ENCODE measurements around the gene SETD2.

The SETD2 gene

DNA sequence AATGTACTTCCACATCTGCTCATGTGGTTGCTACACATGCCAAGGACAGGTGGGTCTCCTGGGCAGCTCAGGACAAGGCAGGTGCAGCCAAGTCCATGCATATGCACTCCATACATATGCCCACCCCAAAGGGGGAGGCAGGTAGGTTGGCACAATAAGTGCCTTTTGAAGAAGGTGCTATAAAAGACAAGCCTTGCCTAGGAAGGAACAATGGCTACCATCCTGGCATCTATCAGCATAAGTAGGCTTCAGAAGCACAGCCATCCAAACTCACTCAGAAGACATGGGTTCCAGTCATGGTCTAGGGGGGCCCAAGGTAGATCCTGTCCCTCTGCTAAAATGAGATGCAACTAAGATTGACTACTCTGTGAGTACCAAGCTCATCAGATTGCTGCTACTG is 149.9 kb downstream of the SETD2 start:
- peaks cover 7 to 58% (median 11%) of the 10 kb centered on the region in 4 experiments for H3K36me3 ChIP-seq (ENCODE audit: control insufficient read depth in 4 of 4, insufficient read depth in 4 of 4, low read length in 3 of 4)
- no peak overlapping the region for H3K27ac ChIP-seq (ENCODE audit: insufficient read depth in 1 of 2, low read depth in 1 of 2, low read length in 2 of 2, poor library complexity in 1 of 2, severe bottlenecking in 2 of 2)
- H3K4me3 ChIP-seq (ENCODE audit: control insufficient read depth in 1 of 7, extremely low read depth in 1 of 7, insufficient read depth in 4 of 7, low read depth in 2 of 7, low read length in 6 of 7): no peak overlapping the region
- no peaks in the 10 kb centered on the region for H3K9me3 ChIP-seq (ENCODE audit: control extremely low read depth in 1 of 5, control insufficient read depth in 4 of 5, insufficient read depth in 2 of 5, low read depth in 1 of 5, low read length in 4 of 5)
- ChIA-PET POLR2A (interaction anchor here (0.6 kb wide), 1 partner anchor 15 kb away, joined by 5 read pairs; no protein-coding TSS in a partner anchor), CTCF (no interaction called here)
- H3K27me3 ChIP-seq (replicated peaks in 2 of 5; ENCODE audit: control insufficient read depth in 4 of 5, insufficient read depth in 5 of 5, low read length in 4 of 5): no peaks in the 10 kb centered on the region
- DNase-seq: no peak
- peaks cover 32 to 62% (median 49%) of the 10 kb centered on the region in 4 experiments for H3K4me1 ChIP-seq (ENCODE audit: control extremely low read depth in 1 of 4, control insufficient read depth in 4 of 4, insufficient read depth in 4 of 4, low read length in 3 of 4)

DNA sequence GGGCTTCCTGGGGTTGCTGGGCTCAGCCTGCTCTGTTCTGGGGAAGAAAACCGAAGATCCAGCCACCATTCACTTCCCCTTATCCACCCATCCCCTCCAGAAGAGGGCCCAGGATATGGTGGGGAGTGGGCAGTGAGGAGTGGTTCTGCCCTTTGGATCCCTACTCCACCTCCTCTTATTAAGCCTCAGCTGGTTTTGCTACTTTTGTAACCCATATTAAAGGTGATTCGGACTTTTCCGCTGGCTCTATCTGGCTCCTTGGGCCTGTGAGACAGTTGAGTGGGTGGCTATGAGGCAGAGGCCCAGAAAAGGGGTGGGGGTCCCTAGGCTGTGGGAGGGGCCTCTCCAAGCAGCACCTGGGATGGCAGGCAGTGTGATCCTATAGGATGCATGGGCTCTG is 150.7 kb downstream of the SETD2 start:
- CTCF ChIA-PET: interaction anchor here (1.3 kb wide), 1 partner anchor 86 kb away, joined by 3 read pairs; no protein-coding TSS in a partner anchor
- Histone ChIP-seq H3K27me3 (replicated peaks in 2 of 5; ENCODE audit: control insufficient read depth in 4 of 5, insufficient read depth in 5 of 5, low read length in 4 of 5) (no peaks in the 10 kb centered on the region), H3K27ac (ENCODE audit: insufficient read depth in 1 of 2, low read depth in 1 of 2, low read length in 2 of 2, poor library complexity in 1 of 2, severe bottlenecking in 2 of 2) (no peak overlapping the region), H3K4me1 (ENCODE audit: control extremely low read depth in 1 of 4, control insufficient read depth in 4 of 4, insufficient read depth in 4 of 4, low read length in 3 of 4) (peaks cover 26 to 56% (median 41%) of the 10 kb centered on the region in 4 experiments), H3K9me3 (ENCODE audit: control extremely low read depth in 1 of 5, control insufficient read depth in 4 of 5, insufficient read depth in 2 of 5, low read depth in 1 of 5, low read length in 4 of 5) (no peaks in the 10 kb centered on the region), H3K36me3 (ENCODE audit: control insufficient read depth in 4 of 4, insufficient read depth in 4 of 4, low read length in 3 of 4) (peaks cover 6 to 57% (median 12%) of the 10 kb centered on the region in 4 experiments), H3K4me3 (ENCODE audit: control insufficient read depth in 1 of 7, extremely low read depth in 1 of 7, insufficient read depth in 4 of 7, low read depth in 2 of 7, low read length in 6 of 7) (no peak overlapping the region)
- DNase-seq: no peak
- POLR2A ChIA-PET: no interaction called here
- 100% methylated on average over 2 of the region's 3 CpGs for WGBS (ENCODE audit: insufficient coverage)

DNA sequence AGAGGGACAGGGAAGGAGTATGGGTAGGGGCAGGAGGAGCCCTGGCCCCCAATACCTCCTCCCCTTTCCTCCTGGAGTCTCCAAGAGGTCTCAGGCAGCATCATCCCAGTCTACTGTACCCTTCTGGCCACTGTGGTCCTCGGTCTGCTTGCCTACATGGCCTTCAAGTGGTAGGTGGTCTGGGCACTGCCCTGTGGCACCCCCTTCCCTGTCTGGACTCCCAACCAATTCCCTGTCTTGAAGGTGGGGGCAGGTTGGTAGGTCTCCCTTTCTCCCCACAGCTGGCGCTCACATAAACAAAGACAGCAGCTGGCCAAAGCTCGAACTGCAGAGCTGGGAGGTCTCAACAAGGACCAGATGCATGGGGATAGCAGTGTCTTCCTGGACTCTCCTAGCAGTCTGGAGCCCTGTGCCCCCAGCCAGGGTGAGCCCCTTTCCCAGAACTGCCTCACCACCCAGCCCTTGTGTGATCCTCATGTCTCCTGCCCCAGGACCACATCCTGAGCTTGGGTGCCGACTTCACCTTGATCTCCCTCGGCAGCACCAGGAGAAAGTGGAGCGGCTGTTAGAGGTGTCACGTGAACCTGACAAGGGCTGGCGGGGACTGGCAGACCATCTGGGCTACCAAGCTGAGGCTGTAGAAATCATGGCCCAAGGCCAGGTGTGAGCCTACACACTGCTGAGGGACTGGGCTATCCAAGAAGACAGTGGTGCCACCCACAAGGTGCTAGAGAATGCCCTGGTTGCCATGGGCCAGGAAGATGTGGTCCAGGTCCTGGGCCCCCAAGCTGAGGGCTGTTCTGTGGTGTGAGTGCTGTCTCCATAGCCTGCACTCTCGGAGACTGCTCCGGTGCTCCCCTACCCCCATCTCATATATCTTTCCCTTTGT is 151.3 kb downstream of the SETD2 start:
- WGBS (ENCODE audit: insufficient coverage): 88% methylated on average over 8 of the region's 10 CpGs
- Histone ChIP-seq H3K4me1 (ENCODE audit: control extremely low read depth in 1 of 4, control insufficient read depth in 4 of 4, insufficient read depth in 4 of 4, low read length in 3 of 4) (peaks cover 19 to 50% (median 35%) of the 10 kb centered on the region in 4 experiments), H3K27me3 (replicated peaks in 2 of 5; ENCODE audit: control insufficient read depth in 4 of 5, insufficient read depth in 5 of 5, low read length in 4 of 5) (no peaks in the 10 kb centered on the region), H3K4me3 (ENCODE audit: control insufficient read depth in 1 of 7, extremely low read depth in 1 of 7, insufficient read depth in 4 of 7, low read depth in 2 of 7, low read length in 6 of 7) (no peak overlapping the region), H3K36me3 (ENCODE audit: control insufficient read depth in 4 of 4, insufficient read depth in 4 of 4, low read length in 3 of 4) (peaks cover 7 to 58% (median 15%) of the 10 kb centered on the region in 4 experiments), H3K27ac (ENCODE audit: insufficient read depth in 1 of 2, low read depth in 1 of 2, low read length in 2 of 2, poor library complexity in 1 of 2, severe bottlenecking in 2 of 2) (no peak overlapping the region), H3K9me3 (ENCODE audit: control extremely low read depth in 1 of 5, control insufficient read depth in 4 of 5, insufficient read depth in 2 of 5, low read depth in 1 of 5, low read length in 4 of 5) (no peaks in the 10 kb centered on the region)
- ChIA-PET POLR2A (no interaction called here), CTCF (interaction anchor here (1.3 to 1.9 kb wide), 2 partner anchors 10 to 85 kb away, joined by 3 to 5 read pairs; no protein-coding TSS in a partner anchor)
- no peak for DNase-seq

DNA sequence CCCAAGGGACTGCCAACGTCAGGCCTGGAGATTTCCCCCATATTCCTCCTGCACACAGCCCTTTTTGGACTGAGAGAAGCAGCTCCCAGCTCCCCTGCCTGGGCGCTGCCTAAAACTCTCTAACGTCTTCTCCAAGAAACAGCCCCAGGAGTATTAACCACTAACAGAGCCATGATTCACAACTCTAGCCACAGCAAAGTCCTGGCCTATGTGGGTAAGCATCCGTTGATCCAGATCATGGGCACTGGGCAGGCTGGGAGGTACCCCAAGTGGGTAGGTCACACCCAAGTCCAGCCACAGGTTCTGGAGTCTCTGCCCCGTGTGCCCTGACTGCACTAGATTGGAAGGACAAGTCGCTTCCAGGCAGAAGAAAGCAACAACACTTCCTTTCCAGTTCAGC is 152.5 kb downstream of the SETD2 start:
- no peaks in the 10 kb centered on the region for H3K9me3 ChIP-seq (ENCODE audit: control extremely low read depth in 1 of 5, control insufficient read depth in 4 of 5, insufficient read depth in 2 of 5, low read depth in 1 of 5, low read length in 4 of 5)
- DNase-seq: no peak
- ChIA-PET CTCF (interaction anchor here (1.1 to 1.9 kb wide), 4 partner anchors 12 to 90 kb away, joined by 3 to 5 read pairs (median 4); no protein-coding TSS in a partner anchor), POLR2A (no interaction called here)
- no peak overlapping the region for H3K27ac ChIP-seq (ENCODE audit: insufficient read depth in 1 of 2, low read depth in 1 of 2, low read length in 2 of 2, poor library complexity in 1 of 2, severe bottlenecking in 2 of 2)
- no peak overlapping the region for H3K4me3 ChIP-seq (ENCODE audit: control insufficient read depth in 1 of 7, extremely low read depth in 1 of 7, insufficient read depth in 4 of 7, low read depth in 2 of 7, low read length in 6 of 7)
- H3K27me3 ChIP-seq (replicated peaks in 2 of 5; ENCODE audit: control insufficient read depth in 4 of 5, insufficient read depth in 5 of 5, low read length in 4 of 5): no peaks in the 10 kb centered on the region
- WGBS (ENCODE audit: insufficient coverage): 96% methylated on average over 5 of the region's 6 CpGs
- peaks cover 11 to 38% (median 23%) of the 10 kb centered on the region in 4 experiments for H3K4me1 ChIP-seq (ENCODE audit: control extremely low read depth in 1 of 4, control insufficient read depth in 4 of 4, insufficient read depth in 4 of 4, low read length in 3 of 4)
- H3K36me3 ChIP-seq (ENCODE audit: control insufficient read depth in 4 of 4, insufficient read depth in 4 of 4, low read length in 3 of 4): peaks cover 7 to 66% (median 26%) of the 10 kb centered on the region in 4 experiments

DNA sequence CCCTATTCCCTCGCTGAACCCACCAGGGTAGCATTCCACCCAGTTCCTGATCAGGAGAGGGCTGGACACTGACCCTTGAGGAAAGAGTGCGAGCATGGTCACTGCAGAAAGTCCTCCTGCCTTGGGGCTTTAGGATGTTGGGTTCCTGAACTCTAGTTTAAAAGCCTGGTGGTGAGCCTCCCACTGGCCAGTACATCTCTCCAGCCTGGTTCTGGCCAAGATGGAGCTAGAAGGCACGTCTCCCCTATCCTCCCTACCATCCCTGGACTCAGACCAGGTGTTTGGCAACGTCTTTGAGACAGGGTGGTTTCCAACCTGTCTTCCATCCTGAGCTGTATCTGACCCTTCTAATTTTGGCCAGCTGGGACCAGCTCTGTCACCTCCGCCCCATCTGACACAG is 153.0 kb downstream of the SETD2 start:
- ChIA-PET CTCF (interaction anchor here (1.0 to 1.9 kb wide), 6 partner anchors 12 to 308 kb away, joined by 3 to 5 read pairs (median 3); no protein-coding TSS in a partner anchor), POLR2A (interaction anchor here (0.6 kb wide), 1 partner anchor 50 kb away, joined by 3 read pairs; no protein-coding TSS in a partner anchor)
- peaks cover 8 to 67% (median 28%) of the 10 kb centered on the region in 4 experiments for H3K36me3 ChIP-seq (ENCODE audit: control insufficient read depth in 4 of 4, insufficient read depth in 4 of 4, low read length in 3 of 4)
- WGBS (ENCODE audit: insufficient coverage): 100% methylated on average over 5 of the region's 5 CpGs
- peaks cover 6 to 33% (median 18%) of the 10 kb centered on the region in 4 experiments for H3K4me1 ChIP-seq (ENCODE audit: control extremely low read depth in 1 of 4, control insufficient read depth in 4 of 4, insufficient read depth in 4 of 4, low read length in 3 of 4)
- DNase-seq: no peak
- H3K9me3 ChIP-seq (ENCODE audit: control extremely low read depth in 1 of 5, control insufficient read depth in 4 of 5, insufficient read depth in 2 of 5, low read depth in 1 of 5, low read length in 4 of 5): no peaks in the 10 kb centered on the region
- no peak overlapping the region for H3K4me3 ChIP-seq (ENCODE audit: control insufficient read depth in 1 of 7, extremely low read depth in 1 of 7, insufficient read depth in 4 of 7, low read depth in 2 of 7, low read length in 6 of 7)
- H3K27ac ChIP-seq (ENCODE audit: insufficient read depth in 1 of 2, low read depth in 1 of 2, low read length in 2 of 2, poor library complexity in 1 of 2, severe bottlenecking in 2 of 2): no peak overlapping the region
- no peaks in the 10 kb centered on the region for H3K27me3 ChIP-seq (replicated peaks in 2 of 5; ENCODE audit: control insufficient read depth in 4 of 5, insufficient read depth in 5 of 5, low read length in 4 of 5)

DNA sequence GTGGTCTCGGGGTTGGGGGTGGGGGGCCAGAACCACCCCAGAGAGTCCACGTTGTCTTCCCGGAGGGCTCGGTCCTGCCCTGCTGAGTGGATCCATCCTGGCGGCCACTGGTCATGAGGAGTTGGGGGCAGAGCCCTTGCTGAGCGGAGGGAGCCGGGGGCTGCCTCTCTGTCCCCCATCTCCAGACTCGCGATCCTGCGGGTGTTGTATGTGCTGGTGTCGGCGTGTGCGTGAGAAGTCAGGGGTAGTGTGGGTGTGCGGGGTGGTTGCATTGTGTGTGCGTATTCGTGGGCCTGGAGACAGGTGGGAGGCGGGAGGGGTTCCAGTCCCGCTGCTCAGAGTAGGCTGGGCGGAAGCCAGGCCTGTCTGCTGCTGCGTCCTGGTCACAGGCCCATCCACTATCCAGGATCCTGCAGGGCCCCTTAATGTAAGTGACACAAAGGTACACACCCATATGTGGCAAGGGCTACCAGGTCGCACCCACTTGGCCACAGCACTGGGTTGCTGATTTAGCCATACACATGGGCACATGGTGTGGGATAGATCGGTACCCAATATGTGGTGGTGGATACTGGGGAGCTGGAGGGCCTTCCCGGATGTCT is 153.7 kb downstream of the SETD2 start:
- H3K27me3 ChIP-seq (replicated peaks in 2 of 5; ENCODE audit: control insufficient read depth in 4 of 5, insufficient read depth in 5 of 5, low read length in 4 of 5): no peaks in the 10 kb centered on the region
- ChIA-PET CTCF (interaction anchor here (1.0 to 1.3 kb wide), 5 partner anchors 18 to 307 kb away, joined by 3 to 4 read pairs (median 3); no protein-coding TSS in a partner anchor), POLR2A (interaction anchor here (0.7 to 1.2 kb wide), 3 partner anchors 34 to 79 kb away, joined by 3 read pairs; partner anchors contain the start of gene CCDC12)
- H3K4me3 ChIP-seq (ENCODE audit: control insufficient read depth in 1 of 7, extremely low read depth in 1 of 7, insufficient read depth in 4 of 7, low read depth in 2 of 7, low read length in 6 of 7): peak overlapping the region in 4 of 7 experiments; percentile 48 to 81 (median 72)
- H3K4me1 ChIP-seq (ENCODE audit: control extremely low read depth in 1 of 4, control insufficient read depth in 4 of 4, insufficient read depth in 4 of 4, low read length in 3 of 4): peaks cover under 1 to 26% (median 12%) of the 10 kb centered on the region in 4 experiments
- DNase-seq: peak in 2 of 3 donors; percentile 51 to 71
- H3K36me3 ChIP-seq (ENCODE audit: control insufficient read depth in 4 of 4, insufficient read depth in 4 of 4, low read length in 3 of 4): peaks cover 6 to 69% (median 34%) of the 10 kb centered on the region in 4 experiments
- 71% methylated on average over 14 of the region's 23 CpGs for WGBS (ENCODE audit: insufficient coverage)
- H3K9me3 ChIP-seq (ENCODE audit: control extremely low read depth in 1 of 5, control insufficient read depth in 4 of 5, insufficient read depth in 2 of 5, low read depth in 1 of 5, low read length in 4 of 5): no peaks in the 10 kb centered on the region
- peak overlapping the region; percentile 76 to 89 for H3K27ac ChIP-seq (ENCODE audit: insufficient read depth in 1 of 2, low read depth in 1 of 2, low read length in 2 of 2, poor library complexity in 1 of 2, severe bottlenecking in 2 of 2)
